ENCODE data around the gene RHOF.
A peak's percentile ranks its signal among the peaks of the same experiment; 100 is the strongest.

Gene RHOF, protein sequence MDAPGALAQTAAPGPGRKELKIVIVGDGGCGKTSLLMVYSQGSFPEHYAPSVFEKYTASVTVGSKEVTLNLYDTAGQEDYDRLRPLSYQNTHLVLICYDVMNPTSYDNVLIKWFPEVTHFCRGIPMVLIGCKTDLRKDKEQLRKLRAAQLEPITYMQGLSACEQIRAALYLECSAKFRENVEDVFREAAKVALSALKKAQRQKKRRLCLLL

DNA sequence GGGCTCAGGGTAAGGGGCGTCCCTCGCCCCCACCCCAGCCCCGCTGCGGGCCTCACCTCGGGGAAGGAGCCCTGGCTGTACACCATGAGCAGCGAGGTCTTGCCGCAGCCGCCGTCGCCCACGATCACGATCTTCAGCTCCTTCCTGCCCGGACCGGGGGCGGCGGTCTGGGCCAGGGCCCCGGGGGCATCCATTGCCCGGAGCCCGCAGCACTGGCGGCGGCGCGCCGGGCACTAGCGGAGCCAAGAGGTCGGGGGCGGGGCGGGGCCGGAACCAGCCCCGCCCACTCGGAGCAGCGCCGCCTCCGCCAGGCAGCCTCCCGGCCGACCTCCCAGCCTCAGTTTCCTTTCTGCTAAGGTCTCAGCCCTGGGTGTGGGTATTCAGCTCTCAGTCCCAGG, at the start of gene RHOF:
Gene RHOF (minus strand): TSS at position 249 of the 398 bp plus-strand sequence. CDS start 55 bp downstream, at position 194.
- DNase-seq = peak in 1 of 2 experiments; percentile 83

DNA sequence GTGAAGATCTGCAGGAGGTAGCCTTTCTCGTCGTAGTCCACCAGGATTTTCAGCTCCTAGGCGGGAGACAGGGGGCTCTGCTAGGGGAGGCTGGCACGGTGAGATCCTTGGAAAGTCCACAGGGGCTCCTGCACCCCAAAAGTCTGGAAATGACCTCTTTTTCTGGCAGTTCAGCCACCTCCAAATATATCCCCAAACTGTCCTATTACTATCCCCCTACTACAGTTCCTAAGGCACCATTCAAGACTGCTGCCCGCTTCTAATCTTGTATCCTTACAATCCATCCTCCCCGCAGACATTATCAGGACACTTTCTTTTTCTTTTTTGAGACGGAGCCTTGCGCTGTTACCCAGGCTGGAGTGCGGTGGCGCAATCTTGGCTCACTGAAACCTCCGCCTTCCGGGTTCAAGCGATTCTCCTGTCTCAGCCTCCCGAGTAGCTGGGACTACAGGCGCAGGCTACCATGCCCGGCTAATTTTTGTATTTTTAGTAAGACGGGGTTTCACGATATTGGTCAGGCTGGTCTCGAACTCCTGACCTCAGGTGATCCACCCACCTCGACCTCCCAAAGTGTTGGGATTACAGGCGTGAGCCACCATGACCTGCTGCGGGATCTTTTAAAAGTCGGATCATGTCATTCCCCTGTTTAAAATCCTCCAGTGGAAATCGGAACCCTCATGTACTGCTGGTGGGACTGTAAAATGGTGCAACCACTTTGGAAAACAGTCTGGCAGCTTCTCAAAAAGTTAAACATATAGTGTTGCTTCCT, 46.7 kb upstream of the RHOF start:
- DNase-seq = no peak

GRCh38 chr12:121839106-121839992, 45.9 kb upstream of the RHOF start:
- peak; percentile 83 to 98 for DNase-seq

DNA sequence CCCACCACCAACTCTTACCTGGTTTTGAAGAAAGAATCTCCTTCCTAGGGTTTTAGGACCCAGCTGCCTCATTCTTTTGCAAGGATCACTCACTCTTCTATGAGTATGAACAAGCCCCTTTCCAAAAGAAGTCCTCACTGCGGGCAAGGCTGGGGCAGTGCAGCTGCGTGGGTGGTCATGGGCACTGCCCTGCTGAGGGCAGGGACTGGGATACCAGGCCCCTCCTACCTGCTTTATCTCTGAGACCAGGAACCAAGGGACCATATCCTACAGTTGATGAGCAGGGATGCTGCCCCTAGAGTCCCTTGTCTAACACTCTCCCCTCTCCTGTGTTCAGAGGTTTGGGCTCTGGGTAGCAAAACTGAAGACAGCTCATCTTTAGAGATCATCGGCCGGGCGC, 44.6 kb upstream of the RHOF start:
- DNase-seq = no peak

GRCh38 chr12:121837680-121838079, 44.2 kb upstream of the RHOF start:
- DNase-seq = no peak

GRCh38 chr12:121831571-121832245, 38.2 kb upstream of the RHOF start:
- no peak for DNase-seq

- DNase-seq = no peak
Measured at GRCh38 chr12:121830588-121831265, 37.2 kb upstream of the RHOF start.

DNA sequence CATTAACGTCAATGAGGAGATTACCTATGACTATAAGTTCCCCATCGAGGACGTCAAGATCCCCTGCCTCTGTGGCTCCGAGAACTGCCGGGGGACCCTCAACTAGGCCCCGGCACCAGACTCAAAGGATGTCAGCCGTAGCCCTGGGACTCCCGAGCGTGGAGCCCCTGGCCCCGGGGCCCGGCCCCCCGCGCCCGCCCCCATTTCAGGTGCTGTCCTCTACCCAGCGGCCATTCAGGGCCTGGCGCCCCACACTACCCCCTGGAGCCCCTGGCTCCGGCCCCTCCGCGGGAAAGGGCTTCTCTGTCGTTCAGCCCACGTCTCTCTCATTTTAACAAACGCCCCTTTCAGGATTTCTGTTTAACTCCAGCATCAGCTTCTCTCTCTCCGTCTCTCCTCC, 36.6 kb upstream of the RHOF start:
- DNase-seq = no peak

DNA sequence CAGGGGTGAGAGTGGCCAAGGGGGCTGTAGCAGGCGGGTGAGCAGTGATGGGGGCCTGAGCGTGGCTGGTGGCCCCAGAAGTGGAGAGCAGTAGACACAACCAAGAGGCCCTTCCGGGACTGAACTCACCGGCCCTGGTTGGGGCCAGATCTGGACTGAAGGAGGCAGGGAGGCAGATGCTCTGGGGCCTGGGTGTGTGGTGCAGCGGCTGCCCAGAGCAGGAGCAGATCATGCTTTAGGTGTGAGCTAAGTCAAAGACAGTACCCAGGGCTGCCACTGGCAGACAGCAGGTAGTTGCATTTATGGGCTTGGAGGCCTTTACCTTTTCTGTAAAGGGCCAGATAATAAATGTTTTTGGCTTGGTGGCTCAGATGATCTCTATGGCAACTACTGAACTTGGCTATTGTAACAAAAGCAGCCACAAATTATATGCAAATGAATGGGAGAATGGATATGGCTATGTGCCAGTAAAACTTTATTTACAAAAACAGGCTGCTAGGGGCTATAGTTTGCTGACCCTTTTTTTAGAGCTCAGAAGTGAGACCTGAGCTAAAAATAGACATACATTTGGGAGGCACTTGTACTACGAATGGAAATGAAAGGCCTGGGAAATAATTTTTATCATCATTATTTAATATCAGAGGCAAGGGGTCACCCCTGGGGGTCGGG, 35.9 kb upstream of the RHOF start:
- no peak for DNase-seq

DNA sequence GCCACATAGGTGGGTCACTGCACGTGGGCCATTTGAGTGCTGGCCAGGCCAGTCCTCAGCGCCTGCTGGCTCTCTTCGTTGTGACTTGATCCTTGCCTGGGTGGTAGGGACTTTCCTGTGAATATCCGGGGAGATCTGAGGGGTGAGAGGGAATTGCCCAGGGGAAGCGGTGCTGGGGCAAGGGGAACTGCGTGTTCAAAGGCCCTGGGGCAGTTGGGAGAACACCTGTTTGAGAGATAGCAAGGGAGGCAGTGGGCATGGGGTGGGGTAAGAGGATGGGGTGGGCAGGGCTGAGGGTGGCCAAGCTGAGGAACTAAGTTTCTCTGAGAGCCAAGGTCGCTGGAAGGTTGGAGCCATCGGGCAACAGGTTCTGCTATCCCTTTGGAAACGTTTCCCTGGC, 35.3 kb upstream of the RHOF start:
- no peak for DNase-seq

DNA sequence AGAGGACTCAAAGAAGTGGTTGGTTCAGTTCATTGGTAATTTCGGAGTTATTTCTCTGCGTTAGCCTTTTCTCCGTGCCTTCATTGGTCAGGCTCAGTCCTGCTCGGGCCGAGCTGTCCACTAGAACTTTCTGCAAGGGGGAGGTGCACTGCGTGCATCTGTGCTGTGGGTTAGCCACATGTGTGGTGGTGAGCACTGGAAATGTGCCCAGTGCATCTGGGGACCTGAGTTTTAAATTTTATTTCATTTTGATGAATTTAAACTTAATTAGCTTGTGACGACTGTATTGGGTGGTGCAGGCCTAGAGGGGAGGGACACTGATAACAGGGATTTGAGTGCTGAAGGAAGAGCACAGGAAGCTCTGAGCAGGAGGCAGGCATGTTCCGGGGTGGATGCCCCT, 34.8 kb upstream of the RHOF start:
- no peak for DNase-seq

DNA sequence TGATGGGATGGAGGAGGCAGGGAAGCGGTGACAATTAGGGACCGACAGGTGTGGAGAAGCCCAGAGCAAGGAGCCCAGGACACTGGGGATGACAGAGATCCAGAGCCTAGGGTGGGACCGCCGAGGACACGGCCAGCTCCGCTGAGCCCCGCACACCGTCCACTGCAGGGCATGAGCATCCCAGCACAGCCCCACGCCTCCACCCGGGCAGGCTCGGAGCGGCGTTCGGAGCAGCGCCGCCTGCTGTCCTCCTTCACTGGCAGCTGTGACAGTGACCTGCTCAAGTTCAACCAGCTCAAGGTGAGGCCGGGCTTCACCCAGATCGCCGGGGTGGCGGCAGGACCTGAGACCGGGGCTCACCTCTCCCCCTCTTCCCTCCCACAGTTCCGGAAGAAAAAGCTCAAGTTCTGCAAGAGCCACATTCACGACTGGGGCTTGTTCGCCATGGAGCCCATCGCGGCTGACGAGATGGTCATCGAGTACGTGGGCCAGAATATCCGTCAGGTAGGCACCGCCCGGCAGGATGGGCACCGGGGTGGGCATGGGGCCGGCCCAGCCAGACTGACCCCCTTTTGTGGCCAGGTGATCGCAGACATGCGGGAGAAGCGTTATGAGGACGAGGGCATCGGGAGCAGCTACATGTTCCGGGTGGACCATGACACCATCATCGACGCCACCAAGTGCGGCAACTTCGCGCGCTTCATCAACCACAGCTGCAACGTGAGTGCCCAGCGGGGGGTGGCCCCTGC, 34.0 kb upstream of the RHOF start:
- DNase-seq = no peak

- no peak for DNase-seq
Measured at GRCh38 chr12:121826318-121827150, 33.0 kb upstream of the RHOF start.

- no peak for DNase-seq
Measured at GRCh38 chr12:121825041-121825523, 31.6 kb upstream of the RHOF start.

- DNase-seq = no peak
Measured at GRCh38 chr12:121823727-121824115, 30.2 kb upstream of the RHOF start.

DNA sequence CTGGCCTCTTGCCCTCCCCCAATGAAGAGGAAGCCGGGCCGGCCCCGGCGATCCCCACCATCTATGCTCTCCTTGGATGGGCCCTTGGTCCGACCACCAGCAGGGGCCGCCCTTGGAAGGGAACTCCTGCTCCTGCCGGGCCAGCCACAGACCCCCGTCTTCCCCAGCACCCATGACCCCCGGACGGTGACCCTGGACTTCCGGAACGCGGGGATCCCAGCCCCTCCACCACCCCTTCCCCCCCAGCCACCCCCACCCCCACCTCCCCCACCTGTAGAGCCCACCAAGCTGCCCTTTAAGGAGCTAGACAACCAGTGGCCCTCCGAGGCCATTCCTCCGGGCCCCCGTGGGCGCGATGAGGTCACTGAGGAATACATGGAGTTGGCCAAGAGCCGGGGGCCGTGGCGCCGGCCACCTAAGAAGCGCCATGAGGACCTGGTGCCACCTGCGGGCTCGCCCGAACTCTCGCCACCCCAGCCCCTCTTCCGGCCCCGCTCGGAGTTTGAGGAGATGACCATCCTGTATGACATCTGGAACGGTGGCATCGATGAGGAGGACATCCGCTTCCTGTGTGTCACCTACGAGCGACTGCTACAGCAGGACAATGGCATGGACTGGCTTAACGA, 29.7 kb upstream of the RHOF start:
- DNase-seq = no peak

DNA sequence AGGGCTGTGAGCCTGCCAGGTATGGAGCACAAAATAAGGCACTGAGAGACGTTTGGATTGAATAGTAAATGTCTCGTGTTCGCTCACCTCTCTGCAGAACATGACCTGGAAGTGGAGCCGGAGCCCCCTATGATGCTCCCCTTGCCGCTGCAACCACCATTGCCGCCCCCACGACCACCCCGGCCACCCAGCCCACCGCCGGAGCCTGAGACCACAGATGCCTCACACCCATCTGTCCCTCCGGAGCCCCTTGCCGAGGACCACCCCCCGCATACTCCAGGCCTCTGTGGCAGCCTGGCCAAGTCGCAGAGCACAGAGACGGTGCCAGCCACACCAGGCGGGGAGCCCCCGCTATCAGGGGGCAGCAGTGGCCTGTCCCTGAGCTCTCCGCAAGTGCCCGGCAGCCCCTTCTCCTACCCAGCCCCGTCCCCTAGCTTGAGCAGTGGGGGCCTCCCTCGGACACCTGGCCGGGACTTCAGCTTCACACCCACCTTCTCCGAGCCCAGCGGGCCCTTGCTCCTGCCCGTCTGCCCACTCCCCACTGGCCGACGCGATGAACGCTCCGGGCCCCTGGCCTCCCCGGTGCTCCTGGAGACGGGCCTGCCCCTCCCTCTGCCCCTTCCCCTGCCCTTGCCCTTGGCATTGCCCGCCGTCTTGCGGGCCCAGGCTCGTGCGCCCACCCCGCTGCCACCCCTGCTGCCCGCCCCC, 29.1 kb upstream of the RHOF start:
- no peak for DNase-seq

DNA sequence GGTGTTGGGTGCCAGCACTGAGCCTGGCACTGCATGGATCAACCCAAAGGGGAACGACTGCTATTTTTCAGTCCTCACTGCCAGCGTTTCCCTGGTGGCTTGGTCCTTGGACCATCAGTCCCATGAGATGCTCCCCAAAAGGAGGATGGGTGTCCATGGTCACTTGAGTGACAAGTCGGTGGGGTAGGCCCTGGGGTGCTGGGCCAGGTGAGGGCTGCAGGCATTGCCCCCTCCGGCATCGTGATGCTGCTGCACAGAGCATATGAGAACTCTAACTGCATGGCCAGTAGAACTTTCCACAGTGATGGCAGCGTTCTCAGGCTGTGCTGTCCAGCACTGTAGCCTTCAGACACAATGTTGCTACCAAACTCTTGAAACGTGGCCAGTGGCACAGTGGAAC, 26.6 kb upstream of the RHOF start:
- DNase-seq = no peak
